ENCODE results near the gene MYO9A. TPM values are rescaled to one million over a fixed set of nuclear protein-coding genes. Genes with fewer than 3 reads are reported as not detected.

Gene MYO9A
- total RNA-seq, 1 experiment from 2014 or later, result 30.1 TPM

GRCh38 chr15:71812966-71813722 lies 304.8 kb downstream of the MYO9A start:
- no peaks in the 10 kb centered on the region for H3K27me3 ChIP-seq (replicated peaks; ENCODE audit: insufficient read depth, low read depth, low read length, poor library complexity)
- no peaks in the 10 kb centered on the region for H3K36me3 ChIP-seq (ENCODE audit: insufficient read depth, low read length, poor library complexity, severe bottlenecking)
- no peaks in the 10 kb centered on the region for H3K9me3 ChIP-seq (ENCODE audit: low read depth, low read length, poor library complexity, severe bottlenecking)
- no peak overlapping the region for H3K27ac ChIP-seq (ENCODE audit: low read depth, low read length, poor library complexity, severe bottlenecking)
- H3K4me1 ChIP-seq (ENCODE audit: insufficient read depth, low read length, poor library complexity, severe bottlenecking), result no peaks in the 10 kb centered on the region
- no TSS peak for BruUV-seq (replicated peaks)
- H3K4me3 ChIP-seq (ENCODE audit: low read depth, low read length, poor library complexity, severe bottlenecking), result no peak overlapping the region
- DNase-seq (ENCODE audit: low spot score), result no peak
- CTCF ChIA-PET, result interaction anchor here (1.1 kb wide), 1 partner anchor 317 kb away, joined by 4 read pairs; no protein-coding TSS in a partner anchor
- TF ChIP-seq CTCF (conservative IDR thresholded peaks at IDR 0.05; ENCODE audit: low read depth, low read length), result no peak
- TF ChIP-seq EZH2 (IDR thresholded peaks at IDR 0.05; ENCODE audit: borderline replicate concordance, low read depth, low read length, poor library complexity, severe bottlenecking), result no peak
- intact Hi-C loops (cut with micrococcal nuclease; ENCODE audit: unreplicated experiment), result no loop called here
- POLR2A ChIA-PET (ENCODE audit: low non-redundant PET), result no interaction called here

GRCh38 chr15:71811752-71812735 lies 305.9 kb downstream of the MYO9A start:
- POLR2A ChIA-PET (ENCODE audit: low non-redundant PET), result no interaction called here
- Histone ChIP-seq H3K9me3 (ENCODE audit: low read depth, low read length, poor library complexity, severe bottlenecking) (no peaks in the 10 kb centered on the region), H3K4me1 (ENCODE audit: insufficient read depth, low read length, poor library complexity, severe bottlenecking) (peaks cover 5% of the 10 kb centered on the region), H3K27ac (ENCODE audit: low read depth, low read length, poor library complexity, severe bottlenecking) (no peak overlapping the region), H3K27me3 (replicated peaks; ENCODE audit: insufficient read depth, low read depth, low read length, poor library complexity) (no peaks in the 10 kb centered on the region), H3K36me3 (ENCODE audit: insufficient read depth, low read length, poor library complexity, severe bottlenecking) (no peaks in the 10 kb centered on the region), H3K4me3 (ENCODE audit: low read depth, low read length, poor library complexity, severe bottlenecking) (no peak overlapping the region)
- no peak for DNase-seq (ENCODE audit: low spot score)
- intact Hi-C loops (cut with micrococcal nuclease; ENCODE audit: unreplicated experiment), result no loop called here
- TF ChIP-seq EZH2 (IDR thresholded peaks at IDR 0.05; ENCODE audit: borderline replicate concordance, low read depth, low read length, poor library complexity, severe bottlenecking), result no peak
- no peak for TF ChIP-seq CTCF (conservative IDR thresholded peaks at IDR 0.05; ENCODE audit: low read depth, low read length)
- CTCF ChIA-PET, result interaction anchor here (0.6 kb wide), 1 partner anchor 91 kb away, joined by 3 read pairs; no protein-coding TSS in a partner anchor
- BruUV-seq (replicated peaks), result no TSS peak

- no peak overlapping the region for H3K27ac ChIP-seq (ENCODE audit: low read depth, low read length, poor library complexity, severe bottlenecking)
- H3K27me3 ChIP-seq (replicated peaks; ENCODE audit: insufficient read depth, low read depth, low read length, poor library complexity), result no peaks in the 10 kb centered on the region
- intact Hi-C loops (cut with micrococcal nuclease; ENCODE audit: unreplicated experiment), result no loop called here
- TF ChIP-seq EZH2 (IDR thresholded peaks at IDR 0.05; ENCODE audit: borderline replicate concordance, low read depth, low read length, poor library complexity, severe bottlenecking), result no peak
- TF ChIP-seq CTCF (conservative IDR thresholded peaks at IDR 0.05; ENCODE audit: low read depth, low read length), result no peak
- no peaks in the 10 kb centered on the region for H3K36me3 ChIP-seq (ENCODE audit: insufficient read depth, low read length, poor library complexity, severe bottlenecking)
- no peak overlapping the region for H3K4me3 ChIP-seq (ENCODE audit: low read depth, low read length, poor library complexity, severe bottlenecking)
- DNase-seq (ENCODE audit: low spot score), result no peak
- BruUV-seq (replicated peaks), result no TSS peak
- CTCF ChIA-PET, result interaction anchor here (1.0 kb wide), 1 partner anchor 68 kb away, joined by 3 read pairs; no protein-coding TSS in a partner anchor
- POLR2A ChIA-PET (ENCODE audit: low non-redundant PET), result interaction anchor here (0.6 kb wide), 1 partner anchor 43 kb away, joined by 8 read pairs; no protein-coding TSS in a partner anchor
- peaks cover 13% of the 10 kb centered on the region for H3K4me1 ChIP-seq (ENCODE audit: insufficient read depth, low read length, poor library complexity, severe bottlenecking)
- no peaks in the 10 kb centered on the region for H3K9me3 ChIP-seq (ENCODE audit: low read depth, low read length, poor library complexity, severe bottlenecking)
These were observed 306.8 kb downstream of the MYO9A start for GRCh38 chr15:71811036-71811736.
